HFFc6 (cell line): ENCODE data around the gene TERB1. TPM values are rescaled to one million over a fixed set of nuclear protein-coding genes. Genes with fewer than 3 reads are reported as not detected.

Source experiments
- DNase-seq: peaks from one replicate; pipeline ENCODE4 v3.0.0-alpha.2; 2018
- H3K27ac Mint-ChIP-seq: 2 replicates; pipeline ENCODE4 v1.8.0; 2020; ENCODE audit warnings: mild to moderate bottlenecking, mixed read lengths
- H3K27me3 Mint-ChIP-seq: 2 replicates; pipeline ENCODE4 v1.8.0; 2021; ENCODE audit warnings: mild to moderate bottlenecking, moderate library complexity, mixed read lengths; ENCODE audit not compliant: insufficient read depth
- H3K36me3 Mint-ChIP-seq: 2 replicates; pipeline ENCODE4 v1.8.0; 2021; ENCODE audit warnings: low read depth, mixed read lengths
- H3K4me1 Mint-ChIP-seq: 2 replicates; pipeline ENCODE4 v1.8.0; 2020; ENCODE audit warnings: low read depth, mixed read lengths
- H3K4me3 Mint-ChIP-seq: 2 replicates; pipeline ENCODE4 v1.8.0; 2020; ENCODE audit warnings: mild to moderate bottlenecking, moderate library complexity, mixed read lengths
- H3K9me3 Mint-ChIP-seq: 2 replicates; pipeline ENCODE4 v1.8.0; 2020; ENCODE audit warnings: mild to moderate bottlenecking, mixed read lengths
- total RNA-seq, 6 experiments: library from RNA; stranded (reverse); fragmentation: NEBNext Ultra II Directional; extraction: Animal tissue kit (Norgen Biotek cat#: 25700); gene quantifications; 2 replicates in 1 of 6; 3 replicates in 5 of 6; pipeline ENCODE4 v1.2.3, GENCODE V29; 2021
- TF ChIP-seq, protein P1 (sequence below): fragments of 200-600 bp; sonication (generic); IDR thresholded peaks from 2 replicates; pipeline ENCODE4 v1.5.0; 2021; ENCODE audit warnings: antibody characterized with exemption, mild to moderate bottlenecking

TERB1 gene
- total RNA-seq, 6 experiments from 2014 or later: not detected

DNA sequence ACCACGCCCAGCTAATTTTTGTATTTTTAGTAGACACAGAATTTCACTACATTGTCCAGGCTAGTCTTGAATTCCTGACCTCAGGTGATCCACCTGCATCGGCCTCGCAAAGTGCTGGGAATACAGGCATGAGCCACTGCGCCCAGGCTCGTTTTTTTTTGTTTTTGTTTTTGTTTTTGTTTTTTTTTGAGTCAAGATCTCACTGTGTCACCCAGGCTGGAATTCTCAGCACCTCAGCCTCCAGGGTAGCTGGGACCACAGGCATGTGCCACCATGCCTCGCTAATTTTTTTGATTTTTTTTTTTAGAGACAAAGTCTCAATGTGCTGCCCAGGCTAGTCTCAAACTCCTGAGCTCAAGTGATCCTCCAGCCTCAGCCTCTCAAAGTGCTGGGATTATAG lies 87.3 kb downstream of the TERB1 start:
- no peak for DNase-seq
- Mint-ChIP-seq H3K4me3 (no peak overlapping the region), H3K27me3 (peaks cover 8% of the 10 kb centered on the region), H3K9me3 (peaks cover 7% of the 10 kb centered on the region), H3K36me3 (no peaks in the 10 kb centered on the region), H3K4me1 (peaks cover 26% of the 10 kb centered on the region), H3K27ac (no peak overlapping the region)
- TF ChIP-seq, protein P1, sequence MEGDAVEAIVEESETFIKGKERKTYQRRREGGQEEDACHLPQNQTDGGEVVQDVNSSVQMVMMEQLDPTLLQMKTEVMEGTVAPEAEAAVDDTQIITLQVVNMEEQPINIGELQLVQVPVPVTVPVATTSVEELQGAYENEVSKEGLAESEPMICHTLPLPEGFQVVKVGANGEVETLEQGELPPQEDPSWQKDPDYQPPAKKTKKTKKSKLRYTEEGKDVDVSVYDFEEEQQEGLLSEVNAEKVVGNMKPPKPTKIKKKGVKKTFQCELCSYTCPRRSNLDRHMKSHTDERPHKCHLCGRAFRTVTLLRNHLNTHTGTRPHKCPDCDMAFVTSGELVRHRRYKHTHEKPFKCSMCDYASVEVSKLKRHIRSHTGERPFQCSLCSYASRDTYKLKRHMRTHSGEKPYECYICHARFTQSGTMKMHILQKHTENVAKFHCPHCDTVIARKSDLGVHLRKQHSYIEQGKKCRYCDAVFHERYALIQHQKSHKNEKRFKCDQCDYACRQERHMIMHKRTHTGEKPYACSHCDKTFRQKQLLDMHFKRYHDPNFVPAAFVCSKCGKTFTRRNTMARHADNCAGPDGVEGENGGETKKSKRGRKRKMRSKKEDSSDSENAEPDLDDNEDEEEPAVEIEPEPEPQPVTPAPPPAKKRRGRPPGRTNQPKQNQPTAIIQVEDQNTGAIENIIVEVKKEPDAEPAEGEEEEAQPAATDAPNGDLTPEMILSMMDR: no peak

DNA sequence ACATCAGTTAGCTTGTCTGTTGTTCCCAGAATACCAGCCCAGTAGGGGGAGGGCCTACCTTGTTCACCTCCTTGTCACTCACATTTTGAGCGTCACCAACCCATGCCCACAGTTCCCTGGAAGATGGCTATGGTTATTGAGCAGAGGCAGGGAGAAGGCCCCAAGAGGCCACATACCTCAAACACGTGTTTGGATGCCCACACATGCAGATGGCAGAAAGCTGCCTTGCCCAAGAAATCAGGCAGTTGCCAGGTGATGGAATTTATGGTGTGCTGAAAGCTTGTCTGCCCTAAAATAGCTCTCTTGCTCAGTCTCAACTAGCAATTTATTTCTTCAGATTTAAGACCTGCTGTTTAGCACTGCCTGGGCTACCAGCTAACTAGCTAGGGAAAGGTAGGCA lies 88.3 kb downstream of the TERB1 start:
- H3K9me3 Mint-ChIP-seq: peaks cover 7% of the 10 kb centered on the region
- no peaks in the 10 kb centered on the region for H3K36me3 Mint-ChIP-seq
- peaks cover 21% of the 10 kb centered on the region for H3K4me1 Mint-ChIP-seq
- no peak overlapping the region for H3K27ac Mint-ChIP-seq
- DNase-seq: no peak
- H3K27me3 Mint-ChIP-seq: peaks cover 8% of the 10 kb centered on the region
- no peak overlapping the region for H3K4me3 Mint-ChIP-seq
- TF ChIP-seq, protein P1: no peak

DNA sequence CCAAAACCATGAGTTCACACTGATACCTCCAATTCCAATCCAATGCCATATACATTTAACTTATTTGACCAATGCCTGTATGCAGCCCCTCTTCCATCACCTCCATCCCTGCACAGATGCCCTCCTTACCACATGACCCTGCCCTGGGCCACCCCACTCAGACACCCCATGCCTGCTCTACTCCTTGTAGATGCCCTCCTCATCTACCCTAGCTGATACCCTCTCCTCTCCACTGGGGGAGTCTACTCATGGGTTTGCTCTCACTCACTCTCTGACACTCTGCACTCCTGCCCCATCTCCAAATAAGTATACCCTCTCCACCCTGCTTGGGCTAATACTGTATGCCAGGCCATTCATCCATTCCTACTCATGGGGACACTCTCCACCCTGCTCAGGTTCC lies 88.9 kb downstream of the TERB1 start:
- no peak overlapping the region for H3K27ac Mint-ChIP-seq
- no peaks in the 10 kb centered on the region for H3K36me3 Mint-ChIP-seq
- peaks cover 7% of the 10 kb centered on the region for H3K9me3 Mint-ChIP-seq
- H3K27me3 Mint-ChIP-seq: peaks cover 8% of the 10 kb centered on the region
- peaks cover 15% of the 10 kb centered on the region for H3K4me1 Mint-ChIP-seq
- DNase-seq: no peak
- H3K4me3 Mint-ChIP-seq: no peak overlapping the region
- TF ChIP-seq, protein P1: no peak

DNA sequence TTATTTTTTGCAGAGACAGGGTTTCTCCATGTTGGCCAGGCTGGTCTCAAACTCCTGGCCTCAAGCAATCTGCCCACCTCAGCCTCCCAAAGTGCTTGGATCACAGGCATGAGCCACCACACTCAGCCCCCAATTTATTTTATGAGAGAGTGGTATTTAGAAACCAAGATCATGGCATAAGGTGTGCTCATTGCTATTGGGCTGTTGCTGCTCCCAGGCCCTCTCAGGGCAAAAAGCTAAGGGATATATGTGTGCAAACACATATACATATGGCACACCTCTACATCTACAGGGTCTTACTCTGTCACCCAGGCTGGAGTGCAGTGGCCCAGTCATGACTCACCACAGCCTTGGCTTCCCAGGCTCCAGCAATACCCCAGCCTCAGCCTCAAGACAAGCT lies 89.8 kb downstream of the TERB1 start:
- Mint-ChIP-seq H3K9me3 (peaks cover 7% of the 10 kb centered on the region), H3K36me3 (no peaks in the 10 kb centered on the region), H3K27ac (no peak overlapping the region), H3K4me3 (no peak overlapping the region), H3K27me3 (peaks cover 7% of the 10 kb centered on the region), H3K4me1 (peaks cover 8% of the 10 kb centered on the region)
- DNase-seq: no peak
- TF ChIP-seq, protein P1: no peak

DNA sequence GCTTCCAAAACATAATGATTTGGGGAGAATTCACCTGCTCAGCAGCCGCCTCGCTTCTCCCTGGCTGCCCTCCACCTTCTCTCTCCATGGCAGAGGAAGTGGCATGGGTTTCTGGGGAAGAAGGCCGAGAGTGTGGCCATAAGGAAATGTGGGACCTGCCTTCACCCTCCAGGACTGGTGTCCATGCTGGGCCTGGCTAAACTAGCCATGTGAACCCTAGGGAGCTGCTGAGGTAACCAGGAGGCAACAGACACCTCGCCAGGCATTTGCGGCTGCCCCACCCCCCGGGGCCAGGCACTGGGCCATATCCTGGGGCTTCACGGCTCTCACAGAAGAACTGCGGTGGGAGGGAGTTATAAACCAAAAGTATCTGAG lies 94.9 kb downstream of the TERB1 start:
- H3K36me3 Mint-ChIP-seq: no peaks in the 10 kb centered on the region
- peaks cover 4% of the 10 kb centered on the region; the same call in 1 of the 2 replicates for H3K27me3 Mint-ChIP-seq
- H3K4me3 Mint-ChIP-seq: no peak overlapping the region
- TF ChIP-seq, protein P1: no peak
- no peak overlapping the region for H3K27ac Mint-ChIP-seq
- no peaks in the 10 kb centered on the region for H3K9me3 Mint-ChIP-seq
- DNase-seq: no peak
- peaks cover 27% of the 10 kb centered on the region for H3K4me1 Mint-ChIP-seq
